NCI-H774 (cell line): Measurements from ENCODE around the gene NECTIN1.
"Not testable (repeated sequence)": the region's sequence is repeated elsewhere in the genome, so short reads cannot be mapped to it uniquely, and the experiment has no call there.

ENCODE experiments used
- DNase-seq: peaks from one replicate; lab custom pipeline; 2025; lab: John Stamatoyannopoulos, UW

NECTIN1 gene

GRCh38 chr11:119615882-119616196 is 113.2 kb downstream of the NECTIN1 start:
- DNase-seq = no peak

GRCh38 chr11:119615003-119615881 is 113.8 kb downstream of the NECTIN1 start:
- no peak for DNase-seq

- no peak for DNase-seq
These were observed 114.6 kb downstream of the NECTIN1 start for GRCh38 chr11:119614222-119615002.

- DNase-seq = no peak
These were observed 116.2 kb downstream of the NECTIN1 start for GRCh38 chr11:119612814-119613213.

GRCh38 chr11:119610836-119611426 is 118.1 kb downstream of the NECTIN1 start:
- DNase-seq = no peak

- DNase-seq = no peak
These were observed 120.2 kb downstream of the NECTIN1 start for GRCh38 chr11:119608781-119609180.

GRCh38 chr11:119608201-119608600 is 120.8 kb downstream of the NECTIN1 start:
- no peak for DNase-seq

GRCh38 chr11:119607726-119608125 is 121.3 kb downstream of the NECTIN1 start:
- no peak for DNase-seq

GRCh38 chr11:119605137-119605665 is 123.8 kb downstream of the NECTIN1 start:
- DNase-seq = no peak

- DNase-seq = no peak
These were observed 126.1 kb downstream of the NECTIN1 start for GRCh38 chr11:119602745-119603373.

- DNase-seq = no peak
These were observed 129.0 kb downstream of the NECTIN1 start for GRCh38 chr11:119599864-119600541.

- DNase-seq = not testable (repeated sequence)
These were observed 133.1 kb downstream of the NECTIN1 start for GRCh38 chr11:119595941-119596340.

- DNase-seq = no peak
These were observed 134.3 kb downstream of the NECTIN1 start for GRCh38 chr11:119594639-119595249.

- no peak for DNase-seq
These were observed 135.7 kb downstream of the NECTIN1 start for GRCh38 chr11:119593346-119593745.

GRCh38 chr11:119592642-119593041 is 136.4 kb downstream of the NECTIN1 start:
- DNase-seq = no peak

- no peak for DNase-seq
These were observed 137.1 kb downstream of the NECTIN1 start for GRCh38 chr11:119591836-119592310.

- DNase-seq = peak; percentile 10
These were observed 138.2 kb downstream of the NECTIN1 start for GRCh38 chr11:119590651-119591351.

GRCh38 chr11:119589001-119589400 is 140.0 kb downstream of the NECTIN1 start:
- DNase-seq = no peak
